Left renal pelvis (tissue), 4 donors: ENCODE data around the gene SPATA31A6. TPM values are rescaled to one million over a fixed set of nuclear protein-coding genes. Genes with fewer than 3 reads are reported as not detected.
A peak's percentile ranks its signal among the peaks of the same experiment; 100 is the strongest.
"Not testable (repeated sequence)": the region's sequence is repeated elsewhere in the genome, so short reads cannot be mapped to it uniquely, and the experiment has no call there.

Experiments
- DNase-seq, 4 donors: peaks; one replicate each; pipeline ENCODE4 v3.0.0-alpha.2; 2013; ENCODE audit warnings: low read depth in 4 of 4, low spot score in 3 of 4
- polyA plus RNA-seq, 4 donors: library from polyadenylated mRNA; unstranded; fragments of 120-200 nt; gene quantifications; one replicate each; pipeline ENCODE4 v1.2.1, GENCODE V29; 2013; ENCODE audit not compliant: insufficient read length in 4 of 4

SPATA31A6 gene
- not detected for polyA plus RNA-seq

DNA sequence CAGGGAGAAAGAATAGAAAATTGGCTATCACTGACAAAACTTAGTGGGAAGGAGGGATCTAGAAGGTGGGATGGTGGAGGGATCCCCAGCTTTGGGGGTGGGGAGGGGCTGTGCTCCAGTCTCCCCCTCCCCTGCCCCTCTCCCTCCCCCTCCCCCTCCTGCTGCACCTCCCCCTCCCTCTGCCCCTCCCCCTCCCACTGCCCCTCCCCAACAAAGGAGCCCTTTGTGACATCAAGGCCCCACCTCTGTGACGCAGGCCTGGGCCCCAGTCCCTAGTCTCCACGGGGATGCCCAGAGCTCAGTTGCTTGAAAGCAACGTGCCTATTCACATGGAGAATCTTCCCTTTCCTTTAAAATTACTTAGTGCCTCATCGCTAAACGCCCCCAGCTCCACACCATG lies at the start of gene SPATA31A6:
Gene SPATA31A6 (plus strand): TSS at position 301 of the 400 bp plus-strand sequence. CDS start 29 bp downstream, at position 330.
- DNase-seq = not testable (repeated sequence)

DNA sequence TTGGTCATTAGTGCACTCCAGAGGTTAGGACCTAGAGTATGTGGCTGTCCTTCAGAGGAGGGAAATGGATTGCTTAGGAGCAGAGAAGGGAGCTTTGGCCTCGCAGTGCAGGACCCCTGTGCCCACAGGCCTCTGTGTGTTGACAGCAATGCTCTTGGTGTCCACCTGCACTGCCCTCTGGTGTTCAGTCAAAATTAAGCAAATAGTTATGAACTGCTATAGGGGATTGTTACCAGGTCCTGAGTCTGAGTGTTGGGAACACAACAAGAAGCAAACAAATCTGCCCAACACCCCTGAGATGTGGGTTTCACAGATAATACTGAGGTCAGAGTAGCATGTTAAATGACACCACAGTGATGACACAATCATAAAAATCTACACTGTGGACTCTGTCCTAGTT lies 23.2 kb upstream of the SPATA31A6 start:
- DNase-seq = peak; percentile 0 to 6 (median 4)

DNA sequence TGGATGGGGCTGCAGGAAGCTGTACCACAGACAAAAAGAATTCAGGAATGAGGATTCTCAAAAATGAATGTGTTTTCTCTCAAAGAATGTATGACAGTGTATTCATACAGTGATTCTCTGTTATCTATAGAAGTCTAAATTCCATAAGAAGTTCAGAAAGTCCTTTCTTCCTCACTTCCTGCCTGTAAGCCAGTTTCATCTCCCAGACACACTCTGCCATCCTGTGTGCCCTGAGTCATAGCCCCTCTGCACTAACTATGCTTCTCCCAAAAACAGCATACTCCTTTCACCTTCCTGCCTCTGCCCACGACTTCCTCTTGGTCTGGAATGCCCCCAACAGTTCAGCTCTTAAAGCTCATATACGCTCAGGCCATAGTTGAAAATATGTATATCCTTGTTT lies 36.4 kb downstream of the SPATA31A6 start:
- not testable (repeated sequence) for DNase-seq

DNA sequence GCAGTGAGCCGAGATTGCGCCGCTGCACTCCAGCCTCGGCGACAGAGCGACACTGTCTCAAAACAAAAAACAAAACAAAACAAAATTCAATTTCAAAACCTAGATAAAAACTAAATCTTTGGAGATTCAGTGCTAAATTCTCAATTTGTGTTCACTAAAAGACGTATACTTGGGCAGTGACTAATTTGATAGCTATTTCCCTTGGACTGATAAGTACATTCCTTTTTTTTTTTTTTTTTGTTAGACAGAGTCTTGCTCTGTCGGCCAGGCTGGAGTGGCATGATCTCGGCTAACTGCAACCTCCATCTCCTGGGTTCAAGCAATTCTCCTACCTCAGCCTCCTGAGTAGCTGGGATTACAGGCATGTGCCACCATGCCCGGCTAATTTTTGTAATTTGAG lies 39.8 kb downstream of the SPATA31A6 start:
- not testable (repeated sequence) for DNase-seq

DNA sequence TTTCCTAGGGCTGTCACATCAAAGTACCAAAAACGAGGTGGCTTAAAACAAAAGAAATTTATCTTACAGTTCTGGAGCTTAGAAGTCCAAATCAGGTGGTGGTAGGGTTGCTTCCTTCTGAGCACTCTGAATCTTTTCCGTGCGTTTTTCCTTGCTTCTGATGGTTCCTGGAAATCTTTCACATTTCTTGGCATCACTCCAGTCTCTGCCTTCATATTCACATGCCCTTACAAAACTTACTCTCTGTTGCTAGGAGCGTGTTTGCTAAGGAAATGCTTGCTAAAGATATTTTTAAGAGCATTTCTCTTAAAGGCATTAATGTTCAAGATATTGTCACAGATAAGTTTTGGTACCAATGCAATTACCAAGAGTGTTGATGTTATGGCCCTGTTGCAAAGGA lies 49.6 kb downstream of the SPATA31A6 start:
- DNase-seq = not testable (repeated sequence)

DNA sequence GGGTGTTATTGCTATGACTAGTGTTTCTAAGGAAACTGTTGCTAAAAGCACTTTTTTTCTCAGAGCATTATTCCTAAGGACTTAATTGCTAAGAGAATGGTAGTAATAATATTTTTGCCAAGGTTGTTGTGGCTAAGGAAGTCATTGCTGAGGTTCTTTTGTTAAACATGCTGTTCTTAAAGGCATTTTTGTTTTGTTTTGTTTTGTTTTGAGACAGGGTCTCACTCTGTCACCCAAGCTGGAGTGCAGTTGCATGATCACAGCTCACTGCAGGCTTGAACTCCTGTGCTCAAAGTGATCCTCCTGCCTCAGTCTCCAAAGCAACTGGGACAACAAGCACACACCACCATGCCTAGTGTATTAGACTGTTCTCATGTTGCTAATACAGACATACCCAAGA lies 51.2 kb downstream of the SPATA31A6 start:
- not testable (repeated sequence) for DNase-seq

DNA sequence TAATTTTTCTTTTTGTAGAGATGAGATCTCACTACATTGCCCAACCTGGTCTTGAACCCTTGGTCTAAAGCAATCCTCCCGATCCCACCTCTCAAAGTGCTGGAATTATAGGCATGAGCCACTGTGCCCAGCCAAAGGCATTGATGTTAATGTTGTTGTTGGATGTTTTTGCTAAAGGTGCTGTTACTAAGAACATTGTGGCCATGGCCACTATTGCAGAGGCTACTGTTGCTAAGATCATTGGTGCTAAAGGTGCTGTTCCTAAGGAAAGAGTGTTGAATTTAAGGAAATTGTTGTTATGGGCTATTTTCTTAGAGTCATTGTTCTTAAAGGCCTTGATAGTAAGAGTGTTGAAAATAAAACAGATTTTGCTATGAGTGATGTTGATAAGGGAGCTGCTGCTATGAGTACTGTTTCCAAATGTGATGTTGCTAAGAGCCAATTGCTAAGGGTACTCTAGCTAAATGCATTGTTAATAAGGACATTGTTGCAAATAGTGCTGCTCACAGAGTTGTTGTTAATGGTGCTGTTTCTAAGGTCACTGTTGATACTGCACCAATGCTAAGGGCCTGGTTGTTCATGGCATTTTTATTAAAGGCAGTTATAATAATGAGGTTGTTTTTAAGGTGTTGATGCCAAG lies 52.0 kb downstream of the SPATA31A6 start:
- DNase-seq = not testable (repeated sequence)

DNA sequence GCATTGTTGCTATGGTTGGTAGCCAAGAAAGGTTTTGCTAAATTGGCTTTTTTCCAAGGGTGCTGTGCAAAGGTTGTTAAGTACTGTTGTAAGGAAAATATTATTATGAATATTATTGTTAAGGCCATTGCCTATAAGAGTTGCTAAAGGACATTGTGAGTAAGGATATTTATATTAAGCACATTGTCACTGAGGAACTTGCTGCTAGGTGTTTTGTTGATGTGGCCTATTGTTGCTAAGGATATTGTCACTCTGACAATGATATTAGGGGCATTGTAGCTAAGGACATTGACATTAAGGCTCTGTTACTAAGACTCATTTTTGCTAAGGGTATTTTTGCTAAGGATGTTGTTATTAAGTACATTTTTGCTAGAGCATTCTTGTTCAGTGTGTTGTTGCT lies 52.6 kb downstream of the SPATA31A6 start:
- not testable (repeated sequence) for DNase-seq

DNA sequence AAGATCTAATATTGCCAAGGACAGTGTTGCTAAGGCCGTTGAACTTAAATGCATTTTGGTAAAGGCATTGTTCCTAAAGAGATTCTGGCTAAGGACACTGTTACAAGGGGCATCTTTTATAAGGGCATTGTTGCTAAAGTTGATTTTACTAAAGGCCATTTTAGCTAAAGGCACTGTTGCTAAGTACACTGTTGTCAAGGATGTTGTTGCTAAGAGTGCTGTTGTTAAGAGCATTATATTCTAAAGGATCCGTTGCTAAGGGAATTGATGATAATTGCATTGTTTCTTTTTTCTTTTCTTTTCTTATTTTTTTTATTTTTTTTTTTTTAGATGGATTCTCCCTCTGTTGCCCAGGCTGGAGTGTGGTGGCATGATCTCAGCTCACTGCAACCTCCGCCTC lies 53.9 kb downstream of the SPATA31A6 start:
- not testable (repeated sequence) for DNase-seq

DNA sequence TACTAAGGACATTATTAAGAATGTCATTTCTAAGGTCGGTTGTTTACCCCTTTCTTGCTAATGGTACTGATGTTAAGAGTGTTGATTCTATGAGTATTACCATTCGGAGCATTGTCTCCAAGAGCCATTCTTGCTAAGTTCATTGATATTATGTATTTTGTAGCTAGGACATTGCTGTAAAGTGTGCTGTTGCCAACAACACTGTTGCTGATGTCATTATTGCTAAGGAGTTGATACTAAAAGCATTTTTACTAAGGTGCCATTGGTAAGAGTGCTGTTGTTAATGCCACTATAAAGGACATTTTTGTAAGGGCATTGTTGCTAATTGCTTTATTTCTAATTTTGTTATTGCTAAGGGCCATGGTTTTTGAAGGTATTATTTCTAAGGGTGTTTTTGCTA lies 55.4 kb downstream of the SPATA31A6 start:
- DNase-seq = not testable (repeated sequence)

Other genes starting within 250 kb of the SPATA31A6 start
- 10 to 100 TPM; 15.7 to 18.6 (median 16.5) TPM for gene CNTNAP3B, start 54.2 kb upstream of the SPATA31A6 start, polyA plus RNA-seq